NB4 (cell line): ENCODE measurements around the gene IL23R.

Experiments used
- MYC ChIP-seq: IDR thresholded peaks from 2 replicates; pipeline ENCODE4 v1.6.1; 2011; ENCODE audit warnings: low read depth, low read length
- POLR2A ChIP-seq: IDR thresholded peaks from 2 replicates; pipeline ENCODE4 v1.6.1; 2011; ENCODE audit warnings: mild to moderate bottlenecking; ENCODE audit not compliant: insufficient read length; ENCODE audit errors: extremely low read depth
- TF ChIP-seq, protein P1 (sequence below): IDR thresholded peaks from one replicate; pipeline ENCODE4 v1.5.1; 2012; ENCODE audit warnings: low read depth, low read length
- TF ChIP-seq, protein P2 (sequence below): IDR thresholded peaks from 2 replicates; pipeline ENCODE4 v1.6.1; 2011; ENCODE audit warnings: low read depth, low read length

DNA sequence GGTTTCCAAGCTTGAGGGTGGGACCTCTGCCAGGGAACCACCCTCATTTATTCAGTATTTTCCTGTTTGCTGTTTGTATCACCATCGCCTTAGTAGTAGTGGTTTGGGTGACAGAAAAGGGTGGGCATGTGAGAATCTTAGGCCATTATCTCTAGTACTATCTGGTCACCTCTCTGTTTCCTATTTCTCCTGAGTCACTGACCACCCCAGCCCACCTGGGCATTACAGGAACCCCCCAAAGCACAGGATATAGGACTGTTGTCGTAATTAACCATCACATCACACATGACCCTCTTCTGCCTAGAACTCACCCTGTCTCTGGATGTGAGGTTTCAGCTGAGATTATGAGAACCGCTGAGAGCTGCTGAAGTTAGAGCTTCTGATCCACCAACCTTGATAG lies 60.4 kb downstream of the IL23R start:
- TF ChIP-seq, protein P1, sequence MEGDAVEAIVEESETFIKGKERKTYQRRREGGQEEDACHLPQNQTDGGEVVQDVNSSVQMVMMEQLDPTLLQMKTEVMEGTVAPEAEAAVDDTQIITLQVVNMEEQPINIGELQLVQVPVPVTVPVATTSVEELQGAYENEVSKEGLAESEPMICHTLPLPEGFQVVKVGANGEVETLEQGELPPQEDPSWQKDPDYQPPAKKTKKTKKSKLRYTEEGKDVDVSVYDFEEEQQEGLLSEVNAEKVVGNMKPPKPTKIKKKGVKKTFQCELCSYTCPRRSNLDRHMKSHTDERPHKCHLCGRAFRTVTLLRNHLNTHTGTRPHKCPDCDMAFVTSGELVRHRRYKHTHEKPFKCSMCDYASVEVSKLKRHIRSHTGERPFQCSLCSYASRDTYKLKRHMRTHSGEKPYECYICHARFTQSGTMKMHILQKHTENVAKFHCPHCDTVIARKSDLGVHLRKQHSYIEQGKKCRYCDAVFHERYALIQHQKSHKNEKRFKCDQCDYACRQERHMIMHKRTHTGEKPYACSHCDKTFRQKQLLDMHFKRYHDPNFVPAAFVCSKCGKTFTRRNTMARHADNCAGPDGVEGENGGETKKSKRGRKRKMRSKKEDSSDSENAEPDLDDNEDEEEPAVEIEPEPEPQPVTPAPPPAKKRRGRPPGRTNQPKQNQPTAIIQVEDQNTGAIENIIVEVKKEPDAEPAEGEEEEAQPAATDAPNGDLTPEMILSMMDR = no peak
- TF ChIP-seq POLR2A (no peak), MYC (no peak)
- TF ChIP-seq, protein P2, sequence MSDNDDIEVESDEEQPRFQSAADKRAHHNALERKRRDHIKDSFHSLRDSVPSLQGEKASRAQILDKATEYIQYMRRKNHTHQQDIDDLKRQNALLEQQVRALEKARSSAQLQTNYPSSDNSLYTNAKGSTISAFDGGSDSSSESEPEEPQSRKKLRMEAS = no peak
